DND-41 (cell line): ENCODE results near the gene SNTG2.

ENCODE experiments used
- ATAC-seq: fragments of 200-7000 bp; cut with Tn5 transposase; 3 replicates; pipeline ENCODE4 v1.9.1; 2021; ENCODE audit warnings: low read depth; ENCODE audit not compliant: insufficient read depth
- DNase-seq: peaks from one replicate; pipeline ENCODE4 v3.0.0-alpha.2; 2020
- H2AFZ ChIP-seq: 2 replicates; pipeline ENCODE4 v1.6.0; 2012; ENCODE audit warnings: low read depth, low read length
- H3K27ac ChIP-seq: 2 replicates; pipeline ENCODE4 v1.5.1; 2012; ENCODE audit warnings: low read length, inconsistent platforms
- H3K27me3 ChIP-seq: fragments of 200-600 bp; sonication (generic); 2 replicates; pipeline ENCODE4 v1.6.0; 2012; ENCODE audit warnings: low read length, mild to moderate bottlenecking, inconsistent platforms; ENCODE audit not compliant: insufficient read depth, poor library complexity
- H3K36me3 ChIP-seq: 2 replicates; pipeline ENCODE4 v1.5.1; 2012; ENCODE audit warnings: low read length, inconsistent platforms; ENCODE audit not compliant: insufficient read depth
- H3K4me1 ChIP-seq: 2 replicates; pipeline ENCODE4 v1.5.1; 2012; ENCODE audit warnings: mild to moderate bottlenecking, low read length; ENCODE audit not compliant: insufficient read depth
- H3K4me2 ChIP-seq: 2 replicates; pipeline ENCODE4 v1.6.0; 2012; ENCODE audit warnings: mild to moderate bottlenecking, moderate library complexity, low read length, inconsistent platforms; ENCODE audit not compliant: insufficient read depth
- H3K4me3 ChIP-seq, 2 experiments: fragments of 200-600 bp in 1 of 2; shearing (Covaris generic) in 1 of 2; 2 replicates each; pipeline ENCODE4 v1.5.1; 2012 to 2016; ENCODE audit warnings: inconsistent platforms in 2 of 2, low read length in 2 of 2, mild to moderate bottlenecking in 2 of 2, low read depth in 1 of 2, moderate library complexity in 1 of 2
- H3K79me2 ChIP-seq: 2 replicates; pipeline ENCODE4 v1.6.0; 2012; ENCODE audit warnings: low read length, inconsistent platforms; ENCODE audit not compliant: insufficient read depth
- H3K9ac ChIP-seq: 2 replicates; pipeline ENCODE4 v1.6.0; 2012; ENCODE audit warnings: low read depth, mild to moderate bottlenecking, inconsistent platforms, low read length, moderate library complexity
- H3K9me3 ChIP-seq: 2 replicates; pipeline ENCODE4 v1.5.1; 2012; ENCODE audit warnings: low read length, moderate library complexity, mild to moderate bottlenecking, inconsistent platforms; ENCODE audit not compliant: insufficient read depth, severe bottlenecking
- H4K20me1 ChIP-seq: 2 replicates; pipeline ENCODE4 v1.6.0; 2012; ENCODE audit warnings: low read length; ENCODE audit not compliant: insufficient read depth
- EZH2 ChIP-seq: IDR thresholded peaks from 3 replicates; pipeline ENCODE4 v1.6.1; 2012; ENCODE audit warnings: borderline replicate concordance, low read depth, mild to moderate bottlenecking, moderate library complexity, low read length, inconsistent platforms; ENCODE audit not compliant: severe bottlenecking
- TF ChIP-seq, protein P1 (sequence below): IDR thresholded peaks from 2 replicates; pipeline ENCODE4 v1.5.1; 2012; ENCODE audit warnings: borderline replicate concordance, low read length, moderate library complexity, mild to moderate bottlenecking; ENCODE audit not compliant: poor library complexity, severe bottlenecking; ENCODE audit errors: extremely low read depth

The SNTG2 gene

DNA sequence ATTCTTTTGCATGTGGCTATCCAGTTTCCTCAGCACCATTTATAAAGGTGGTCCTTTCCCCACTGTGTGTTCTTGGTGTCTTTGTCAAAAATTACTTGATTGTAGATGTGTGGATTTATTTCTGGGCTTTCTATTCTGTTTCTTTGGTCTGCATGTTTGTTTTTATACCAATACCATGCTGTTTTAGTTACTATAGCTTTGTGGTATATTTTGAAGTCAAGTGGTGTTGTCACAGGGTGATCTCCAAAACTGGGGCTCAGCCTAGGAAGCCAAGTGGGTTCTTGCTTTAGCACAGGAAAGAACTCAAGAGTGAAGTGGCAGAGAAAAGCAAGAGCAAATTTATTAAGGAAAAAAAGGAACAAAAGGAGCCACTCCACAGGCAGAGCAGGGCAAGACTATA, 6.0 kb upstream of the SNTG2 start:
- Histone ChIP-seq H3K4me1 (peaks cover 71% of the 10 kb centered on the region), H3K4me3 (no peak overlapping the region), H3K79me2 (peaks cover 5% of the 10 kb centered on the region), H3K27ac (peak overlapping the region; percentile 91), H4K20me1 (no peaks in the 10 kb centered on the region), H3K4me2 (0 out of 2 replicates have a peak overlapping the region, but pooled peaks have one; percentile 67), H3K27me3 (no peaks in the 10 kb centered on the region), H3K9ac (no peak overlapping the region), H3K9me3 (no peaks in the 10 kb centered on the region), H2AFZ (no peak overlapping the region), H3K36me3 (no peaks in the 10 kb centered on the region)
- ATAC-seq = no peak
- no peak for DNase-seq
- TF ChIP-seq, protein P1, sequence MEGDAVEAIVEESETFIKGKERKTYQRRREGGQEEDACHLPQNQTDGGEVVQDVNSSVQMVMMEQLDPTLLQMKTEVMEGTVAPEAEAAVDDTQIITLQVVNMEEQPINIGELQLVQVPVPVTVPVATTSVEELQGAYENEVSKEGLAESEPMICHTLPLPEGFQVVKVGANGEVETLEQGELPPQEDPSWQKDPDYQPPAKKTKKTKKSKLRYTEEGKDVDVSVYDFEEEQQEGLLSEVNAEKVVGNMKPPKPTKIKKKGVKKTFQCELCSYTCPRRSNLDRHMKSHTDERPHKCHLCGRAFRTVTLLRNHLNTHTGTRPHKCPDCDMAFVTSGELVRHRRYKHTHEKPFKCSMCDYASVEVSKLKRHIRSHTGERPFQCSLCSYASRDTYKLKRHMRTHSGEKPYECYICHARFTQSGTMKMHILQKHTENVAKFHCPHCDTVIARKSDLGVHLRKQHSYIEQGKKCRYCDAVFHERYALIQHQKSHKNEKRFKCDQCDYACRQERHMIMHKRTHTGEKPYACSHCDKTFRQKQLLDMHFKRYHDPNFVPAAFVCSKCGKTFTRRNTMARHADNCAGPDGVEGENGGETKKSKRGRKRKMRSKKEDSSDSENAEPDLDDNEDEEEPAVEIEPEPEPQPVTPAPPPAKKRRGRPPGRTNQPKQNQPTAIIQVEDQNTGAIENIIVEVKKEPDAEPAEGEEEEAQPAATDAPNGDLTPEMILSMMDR = no peak
- no peak for TF ChIP-seq EZH2

DNA sequence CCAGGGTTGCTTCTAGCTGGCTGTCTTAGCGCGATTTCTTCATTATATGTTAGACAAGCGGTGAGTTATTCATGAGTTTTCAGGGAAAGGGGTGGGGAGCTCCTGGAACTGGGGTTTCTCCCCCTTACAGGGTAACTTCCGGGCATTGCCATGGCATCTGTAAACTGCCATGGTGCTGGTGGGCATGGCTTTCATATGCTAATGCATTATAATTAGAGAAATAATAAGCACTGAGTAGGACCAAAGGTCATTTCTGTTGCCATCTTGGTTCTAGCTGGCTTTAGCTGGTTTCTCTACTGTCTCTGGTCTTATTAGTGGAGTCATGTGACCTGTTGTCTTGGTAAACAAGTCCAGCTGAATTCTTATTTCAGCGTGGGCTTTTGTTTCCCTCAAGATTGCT, 5.5 kb upstream of the SNTG2 start:
- H3K4me2 ChIP-seq = peak overlapping the region; percentile 67

DNA sequence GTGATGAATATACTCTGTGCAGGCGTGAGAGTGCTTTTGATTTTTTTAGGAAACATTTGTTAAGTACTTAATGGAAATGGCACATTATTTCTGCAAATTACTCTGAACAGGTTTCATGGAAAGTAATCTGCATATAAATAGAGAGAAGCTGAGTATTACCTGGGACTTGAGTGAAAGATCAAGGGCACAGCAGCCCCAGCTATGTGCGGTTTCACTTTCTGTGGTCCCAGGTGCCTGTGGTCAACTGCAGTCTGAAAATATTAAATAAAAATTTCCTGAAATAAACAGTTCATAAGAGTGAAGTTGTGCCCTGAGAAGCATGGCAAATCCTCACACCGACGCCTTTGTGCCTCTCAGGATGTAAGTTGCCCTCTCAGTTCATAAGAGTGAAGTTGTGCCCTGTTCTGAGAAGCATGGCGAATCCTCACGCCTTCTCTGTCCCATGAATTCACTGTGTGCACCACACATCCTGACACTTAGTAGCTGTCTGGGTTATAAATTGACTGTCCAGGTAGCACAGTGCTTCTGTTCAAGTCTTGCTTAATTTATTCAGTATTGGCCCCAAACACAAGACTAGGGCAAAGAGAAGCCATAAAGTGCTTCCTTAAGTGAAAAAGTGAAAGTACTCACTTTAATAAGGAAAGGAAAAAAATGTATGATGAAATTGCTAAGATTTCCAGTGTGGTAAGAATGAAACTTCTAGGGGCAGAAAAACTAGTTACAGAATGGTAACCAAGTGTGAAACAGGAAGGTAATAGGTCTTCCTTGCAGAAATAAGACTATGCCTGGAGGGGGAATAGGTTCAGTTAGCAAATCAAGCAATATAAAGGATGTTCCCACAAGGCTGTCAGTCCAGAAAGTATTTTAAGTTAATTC, 4.3 kb upstream of the SNTG2 start:
- peak overlapping the region; percentile 91 for H3K27ac ChIP-seq
- H2AFZ ChIP-seq = peak overlapping the region; percentile 60
- TF ChIP-seq, protein P1 = no peak
- no peak for TF ChIP-seq EZH2
- peak overlapping the region; percentile 67 for H3K4me2 ChIP-seq
- H3K36me3 ChIP-seq = no peaks in the 10 kb centered on the region
- DNase-seq (peak; percentile 69), ATAC-seq (peak; percentile 56)
- no peaks in the 10 kb centered on the region for H4K20me1 ChIP-seq
- H3K27me3 ChIP-seq = no peaks in the 10 kb centered on the region
- no peaks in the 10 kb centered on the region for H3K9me3 ChIP-seq
- H3K9ac ChIP-seq = peak overlapping the region; percentile 50
- peaks cover 13% of the 10 kb centered on the region for H3K79me2 ChIP-seq
- peak overlapping the region; percentile 5 to 50; a peak in 3 of 4 replicates for H3K4me3 ChIP-seq
- H3K4me1 ChIP-seq = peaks cover 76% of the 10 kb centered on the region

More for the DNA sequence above, 5.5 kb upstream of the SNTG2 start:
- Histone ChIP-seq H3K27me3 (no peaks in the 10 kb centered on the region), H3K79me2 (peaks cover 9% of the 10 kb centered on the region), H3K9me3 (no peaks in the 10 kb centered on the region), H3K4me1 (peaks cover 73% of the 10 kb centered on the region), H2AFZ (no peak overlapping the region), H3K9ac (peak overlapping the region; percentile 50; the same call in 1 of the 2 replicates), H3K4me3 (peak overlapping the region in 1 of 2 experiments; percentile 50; a peak in 2 of 4 replicates), H3K27ac (peak overlapping the region; percentile 91), H4K20me1 (no peaks in the 10 kb centered on the region), H3K36me3 (no peaks in the 10 kb centered on the region)
- TF ChIP-seq, protein P1 = no peak
- TF ChIP-seq EZH2 = no peak
- no peak for ATAC-seq
- peak; percentile 35 for DNase-seq
